Measurements from ENCODE around the gene VPS50. TPM values are rescaled to one million over a fixed set of nuclear protein-coding genes. Genes with fewer than 3 reads are reported as not detected.

Gene VPS50
- polyA plus RNA-seq, 4 donors: 23.9 to 37.8 (median 33.2) TPM

DNA sequence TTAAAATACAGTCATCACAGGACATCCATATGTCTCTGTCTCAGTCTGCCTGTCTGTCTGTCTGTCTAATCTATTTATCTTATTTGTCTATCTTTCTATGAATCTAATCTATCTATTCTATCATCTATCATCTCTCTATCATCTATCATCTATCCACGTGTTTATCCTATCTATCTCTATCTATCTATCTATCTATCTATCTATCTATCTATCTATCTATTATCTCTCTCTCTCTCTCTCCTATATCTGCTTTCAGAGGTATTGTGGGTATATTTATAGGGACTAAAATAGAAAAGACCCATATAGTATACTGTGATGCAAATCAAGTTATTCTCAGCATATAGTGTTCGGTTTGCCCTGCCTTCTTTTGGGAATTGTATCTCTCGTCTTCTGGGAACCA lies 167.5 kb downstream of the VPS50 start:
- no peak for DNase-seq (ENCODE audit: low read depth in 4 of 4, low spot score in 3 of 4)

- no peak for DNase-seq (ENCODE audit: low read depth in 4 of 4, low spot score in 3 of 4)
These were observed 170.8 kb downstream of the VPS50 start for GRCh38 chr7:93402944-93403343.

DNA sequence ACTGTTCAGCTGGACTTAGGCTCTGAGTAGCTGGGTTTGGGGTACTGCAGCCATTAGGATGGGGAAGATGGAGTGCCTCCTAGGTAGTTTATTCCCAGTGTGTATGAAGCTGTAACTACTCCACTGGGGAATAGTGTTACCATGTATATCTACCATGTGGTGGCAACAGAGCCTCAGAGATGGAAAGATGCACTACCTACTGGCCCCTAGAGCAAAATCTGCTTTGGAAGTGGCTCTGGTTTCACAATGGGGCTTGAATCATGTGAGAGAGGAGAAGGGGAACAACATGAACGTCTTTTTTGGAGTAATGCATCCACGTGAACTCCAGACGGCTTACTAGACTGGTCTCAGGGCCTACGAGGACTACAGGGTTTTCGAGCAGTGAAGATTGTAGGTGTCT lies 175.1 kb downstream of the VPS50 start:
- DNase-seq (ENCODE audit: low read depth in 4 of 4, low spot score in 3 of 4): no peak

- no peak for DNase-seq (ENCODE audit: low read depth in 4 of 4, low spot score in 3 of 4)
These were observed 177.2 kb downstream of the VPS50 start for GRCh38 chr7:93409324-93409723.

Other genes starting within 250 kb of the VPS50 start
- 10 to 100 TPM in 1 of 4 donors, 1 to 10 TPM in 3; 4.7 to 12.2 (median 7.1) TPM for gene SAMD9, start 114.4 kb upstream of the VPS50 start, polyA plus RNA-seq (ENCODE audit: insufficient read length in 4 of 4)
- 1 to 10 TPM; 2.5 to 9.5 (median 4.3) TPM for gene SAMD9L, start 84.0 kb upstream of the VPS50 start, polyA plus RNA-seq (ENCODE audit: insufficient read length in 4 of 4)
- gene HEPACAM2, start 5.9 kb upstream of the VPS50 start, polyA plus RNA-seq (ENCODE audit: insufficient read length in 4 of 4): 1 to 10 TPM in 3 of 4 donors, under 1 TPM in 1; 0.42 to 6.1 (median 5.6) TPM